ENCODE measurements around the gene FBXW11. TPM values are rescaled to one million over a fixed set of nuclear protein-coding genes. Genes with fewer than 3 reads are reported as not detected.

FBXW11 gene
- total and polyA plus RNA-seq, 9 donors = 20.5 to 73.4 (median 53.0) TPM

DNA sequence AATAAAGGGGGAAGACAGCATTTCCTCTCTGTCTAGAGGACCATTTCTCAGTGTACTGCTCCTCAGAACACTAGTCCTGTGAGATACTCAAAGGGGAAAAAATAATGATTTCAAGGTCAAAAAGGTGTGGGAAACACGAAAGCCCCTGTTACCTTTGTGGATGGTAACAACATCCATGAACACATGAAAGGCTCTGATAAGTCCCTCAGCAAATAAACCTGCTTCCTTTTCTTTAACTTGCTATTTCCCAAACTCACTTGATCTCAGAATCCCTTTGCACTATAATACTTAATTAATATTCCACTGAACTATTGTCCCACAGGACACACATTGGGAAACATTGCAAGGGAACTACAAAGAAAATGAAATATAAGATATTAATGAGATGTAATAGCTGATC, 155.2 kb downstream of the FBXW11 start:
- H3K9me3 ChIP-seq = no peaks in the 10 kb centered on the region
- H3K36me3 ChIP-seq = no peaks in the 10 kb centered on the region
- intact Hi-C loops (cut with DNase I) = no loop called here
- no peak overlapping the region for H3K27ac ChIP-seq
- no peak for TF ChIP-seq POLR2A (IDR thresholded peaks at IDR 0.05)
- TF ChIP-seq, protein P1, sequence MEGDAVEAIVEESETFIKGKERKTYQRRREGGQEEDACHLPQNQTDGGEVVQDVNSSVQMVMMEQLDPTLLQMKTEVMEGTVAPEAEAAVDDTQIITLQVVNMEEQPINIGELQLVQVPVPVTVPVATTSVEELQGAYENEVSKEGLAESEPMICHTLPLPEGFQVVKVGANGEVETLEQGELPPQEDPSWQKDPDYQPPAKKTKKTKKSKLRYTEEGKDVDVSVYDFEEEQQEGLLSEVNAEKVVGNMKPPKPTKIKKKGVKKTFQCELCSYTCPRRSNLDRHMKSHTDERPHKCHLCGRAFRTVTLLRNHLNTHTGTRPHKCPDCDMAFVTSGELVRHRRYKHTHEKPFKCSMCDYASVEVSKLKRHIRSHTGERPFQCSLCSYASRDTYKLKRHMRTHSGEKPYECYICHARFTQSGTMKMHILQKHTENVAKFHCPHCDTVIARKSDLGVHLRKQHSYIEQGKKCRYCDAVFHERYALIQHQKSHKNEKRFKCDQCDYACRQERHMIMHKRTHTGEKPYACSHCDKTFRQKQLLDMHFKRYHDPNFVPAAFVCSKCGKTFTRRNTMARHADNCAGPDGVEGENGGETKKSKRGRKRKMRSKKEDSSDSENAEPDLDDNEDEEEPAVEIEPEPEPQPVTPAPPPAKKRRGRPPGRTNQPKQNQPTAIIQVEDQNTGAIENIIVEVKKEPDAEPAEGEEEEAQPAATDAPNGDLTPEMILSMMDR (IDR thresholded peaks at IDR 0.05) = no peak
- TF ChIP-seq EP300 (IDR thresholded peaks at IDR 0.05) = no peak
- no peak overlapping the region for H3K4me3 ChIP-seq
- no peaks in the 10 kb centered on the region for H3K27me3 ChIP-seq
- DNase-seq = no peak
- no peaks in the 10 kb centered on the region for H3K4me1 ChIP-seq (ENCODE audit: insufficient read depth)
- 68 to 86% (median 68%) methylated on average over 1 of the region's 1 CpG for WGBS, 3 donors

DNA sequence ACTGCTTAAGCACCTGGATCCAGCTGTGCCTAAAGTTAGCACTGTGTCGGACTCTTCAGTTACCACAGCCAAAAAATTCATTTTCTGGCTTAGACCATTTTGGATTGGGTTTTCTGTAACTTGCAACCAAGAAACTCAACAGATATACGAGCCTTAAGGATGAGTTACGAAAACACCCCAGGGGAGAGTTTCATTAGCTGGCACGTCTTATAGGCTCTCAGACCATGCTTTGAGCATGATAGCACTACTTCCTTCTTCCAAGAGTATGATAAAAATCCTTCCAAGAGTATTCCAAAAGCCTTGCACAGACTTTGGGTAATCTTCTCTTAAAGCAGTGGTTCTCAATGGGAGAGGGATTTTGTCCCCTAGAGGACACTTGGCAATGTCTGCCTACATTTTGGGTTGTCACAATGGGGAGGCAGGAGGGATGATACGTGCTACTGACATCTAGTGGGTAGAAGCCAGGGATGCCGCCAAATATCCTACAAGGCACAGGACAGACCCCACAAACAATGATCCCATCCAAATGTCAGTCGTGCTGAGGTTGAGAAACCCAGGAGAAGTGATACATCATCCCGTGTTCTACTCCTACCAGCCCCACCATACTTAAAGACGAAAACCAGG, 156.0 kb downstream of the FBXW11 start:
- 56 to 62% (median 58%) methylated on average over 9 of the region's 9 CpGs for WGBS, 3 donors
- H3K27ac ChIP-seq = no peak overlapping the region

DNA sequence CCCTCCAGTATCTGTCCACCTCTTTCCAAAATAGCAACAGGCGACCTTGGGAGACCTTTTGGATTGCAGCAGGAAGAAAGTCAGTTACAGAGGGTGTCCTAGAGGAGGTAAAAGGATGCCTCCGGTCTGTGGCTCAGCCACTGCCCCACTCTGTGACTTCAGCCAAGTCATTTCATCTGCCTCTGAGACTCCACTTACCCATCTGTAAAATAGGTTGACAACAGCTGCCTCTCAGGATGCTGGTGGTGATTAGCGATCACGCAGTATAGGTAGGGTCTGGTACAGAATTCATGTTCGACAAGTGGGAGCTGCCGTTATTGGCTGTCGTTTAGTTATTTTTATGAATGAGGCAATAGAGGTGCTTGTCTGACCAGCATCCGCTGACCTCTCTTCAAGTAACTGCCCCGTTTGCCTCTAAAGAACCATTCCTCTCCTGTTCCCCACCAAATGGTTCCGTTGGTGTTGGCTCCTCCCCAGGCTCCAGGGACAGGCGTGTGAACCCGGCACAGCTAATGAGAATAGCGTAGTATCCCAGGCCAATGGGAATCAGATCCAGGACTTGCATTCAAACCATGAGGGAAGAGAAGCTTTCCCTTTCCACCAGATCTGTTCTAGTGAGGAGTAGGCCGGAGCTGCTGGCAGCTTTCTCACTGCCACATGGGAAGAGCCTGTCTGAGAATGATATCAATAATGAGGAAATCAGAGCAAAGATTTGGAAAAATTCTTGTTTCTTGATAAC, 156.7 kb downstream of the FBXW11 start:
- no peaks in the 10 kb centered on the region for H3K36me3 ChIP-seq
- TF ChIP-seq, protein P1 (IDR thresholded peaks at IDR 0.05) = no peak
- TF ChIP-seq EP300 (IDR thresholded peaks at IDR 0.05) = no peak
- TF ChIP-seq POLR2A (IDR thresholded peaks at IDR 0.05) = no peak
- intact Hi-C loops (cut with DNase I) = no loop called here
- WGBS, 3 donors = 78 to 86% (median 79%) methylated on average over 14 of the region's 14 CpGs
- H3K27me3 ChIP-seq = no peaks in the 10 kb centered on the region
- no peak overlapping the region for H3K27ac ChIP-seq
- DNase-seq = no peak
- no peak overlapping the region for H3K4me3 ChIP-seq
- no peaks in the 10 kb centered on the region for H3K9me3 ChIP-seq
- no peaks in the 10 kb centered on the region for H3K4me1 ChIP-seq (ENCODE audit: insufficient read depth)

More for the DNA sequence above, 156.0 kb downstream of the FBXW11 start:
- Histone ChIP-seq H3K27me3 (no peaks in the 10 kb centered on the region), H3K9me3 (no peaks in the 10 kb centered on the region), H3K36me3 (no peaks in the 10 kb centered on the region), H3K4me1 (ENCODE audit: insufficient read depth) (no peaks in the 10 kb centered on the region), H3K4me3 (no peak overlapping the region)
- DNase-seq = no peak
- intact Hi-C loops (cut with DNase I) = no loop called here
- TF ChIP-seq, protein P1 (IDR thresholded peaks at IDR 0.05) = no peak
- TF ChIP-seq EP300 (IDR thresholded peaks at IDR 0.05) (no peak), POLR2A (IDR thresholded peaks at IDR 0.05) (no peak)

DNA sequence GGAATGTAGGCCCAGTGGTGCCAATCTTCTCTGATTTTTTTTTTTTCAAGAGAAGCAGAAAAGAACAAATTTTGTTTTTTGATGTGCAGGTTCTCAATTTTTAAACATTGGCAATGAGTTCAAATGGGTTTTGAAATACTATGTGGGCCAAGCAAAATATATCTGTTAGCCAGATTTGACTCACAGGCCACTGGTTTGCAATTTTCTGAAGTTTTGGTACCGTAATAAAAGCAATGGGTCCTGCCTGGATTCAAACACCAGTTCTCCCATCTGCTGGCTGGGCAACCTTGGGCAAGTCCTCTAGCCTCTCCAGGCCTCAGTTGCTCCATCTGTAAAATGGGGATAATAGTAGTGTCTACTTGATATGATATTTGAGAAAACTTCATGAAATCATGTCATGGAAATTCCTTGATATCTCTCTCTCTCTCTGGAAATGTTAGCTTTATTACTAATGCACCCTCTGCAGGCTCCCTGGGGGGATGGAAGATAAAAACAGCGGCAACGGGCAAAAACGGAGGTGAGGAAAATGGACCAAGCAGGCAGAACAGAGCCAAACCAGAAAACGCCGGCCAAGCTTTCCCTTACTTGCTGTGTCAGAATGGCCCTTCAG, 157.4 kb downstream of the FBXW11 start:
- no peak overlapping the region for H3K4me3 ChIP-seq
- TF ChIP-seq POLR2A (IDR thresholded peaks at IDR 0.05) = no peak
- TF ChIP-seq EP300 (IDR thresholded peaks at IDR 0.05) = no peak
- TF ChIP-seq, protein P1 (IDR thresholded peaks at IDR 0.05) = no peak
- 73 to 78% (median 75%) methylated on average over 6 of the region's 6 CpGs for WGBS, 3 donors
- no peak overlapping the region for H3K27ac ChIP-seq
- H3K36me3 ChIP-seq = no peaks in the 10 kb centered on the region
- DNase-seq = no peak
- no peaks in the 10 kb centered on the region for H3K4me1 ChIP-seq (ENCODE audit: insufficient read depth)
- H3K27me3 ChIP-seq = no peaks in the 10 kb centered on the region
- no peaks in the 10 kb centered on the region for H3K9me3 ChIP-seq
- intact Hi-C loops (cut with DNase I) = no loop called here
